HL-60/S4 treated with phorbol 12-myristate 13-acetate at 8.2 ng/mL for 4 days and 3 days (cell line): ENCODE measurements around the gene NOSTRIN.
"Not testable (repeated sequence)": the region's sequence is repeated elsewhere in the genome, so short reads cannot be mapped to it uniquely, and the experiment has no call there.

Experiments
- in situ Hi-C: fragments of 300-500 bp; cut with MboI; formaldehyde crosslinking; loops from 2 replicates; pipeline ENCODE4 v1.15.0; 2022; ENCODE audit warnings: low sequenced_read_pairs

NOSTRIN gene

DNA sequence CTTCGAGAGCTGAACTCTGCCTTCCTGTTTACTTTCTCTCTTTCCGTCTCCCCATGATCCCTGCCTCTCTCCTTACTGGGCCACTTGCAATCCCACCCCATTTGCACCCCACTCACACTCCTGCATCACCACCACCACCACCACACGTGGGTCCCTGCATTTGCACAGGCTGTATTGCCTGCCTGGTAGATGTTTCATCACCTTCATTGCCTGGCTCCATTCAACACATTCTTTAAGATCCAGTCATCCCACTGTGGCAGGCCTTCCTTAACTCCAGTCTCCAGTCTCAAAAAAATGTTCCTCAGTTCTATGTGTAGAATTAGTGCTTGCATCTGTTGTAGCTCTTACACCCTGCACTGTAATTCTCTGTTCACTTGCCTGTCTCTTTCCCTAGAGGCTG, 13.9 kb downstream of the NOSTRIN start:
- in situ Hi-C loops, result no loop called here

- in situ Hi-C loops, result no loop called here
These were observed 16.7 kb downstream of the NOSTRIN start for GRCh38 chr2:168819050-168819715.

DNA sequence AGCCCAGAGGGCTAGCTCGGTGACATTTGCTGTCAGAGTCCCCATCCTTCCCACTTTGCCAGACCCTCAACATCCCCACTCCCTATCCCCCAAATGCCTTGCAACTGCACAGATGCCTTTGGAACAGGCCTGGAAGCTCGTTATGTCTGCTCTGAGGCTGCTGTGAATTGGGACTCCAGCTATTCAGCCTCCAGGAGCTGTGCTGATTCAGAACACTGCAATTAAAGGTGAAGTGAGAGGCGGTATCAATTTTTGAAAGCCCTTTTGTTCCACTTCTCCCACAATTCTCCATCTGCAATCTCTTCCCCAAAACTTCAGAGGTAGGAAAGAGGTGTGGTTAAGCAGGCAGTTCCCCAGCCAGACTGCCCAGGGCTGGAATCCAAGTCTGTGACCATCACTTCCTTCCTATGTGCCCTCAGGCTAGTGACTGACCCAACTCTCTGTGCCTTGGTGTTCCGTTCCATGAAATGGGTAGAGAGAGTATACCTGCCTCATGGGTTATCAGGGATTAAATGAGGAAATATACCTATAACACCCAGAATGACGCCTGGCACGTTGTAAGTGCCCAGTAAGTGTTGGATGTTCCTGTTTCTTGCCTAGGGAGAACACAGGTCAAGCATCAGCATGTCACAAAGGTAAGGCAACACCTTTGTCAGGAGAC, 17.5 kb downstream of the NOSTRIN start:
- in situ Hi-C loops, result no loop called here

DNA sequence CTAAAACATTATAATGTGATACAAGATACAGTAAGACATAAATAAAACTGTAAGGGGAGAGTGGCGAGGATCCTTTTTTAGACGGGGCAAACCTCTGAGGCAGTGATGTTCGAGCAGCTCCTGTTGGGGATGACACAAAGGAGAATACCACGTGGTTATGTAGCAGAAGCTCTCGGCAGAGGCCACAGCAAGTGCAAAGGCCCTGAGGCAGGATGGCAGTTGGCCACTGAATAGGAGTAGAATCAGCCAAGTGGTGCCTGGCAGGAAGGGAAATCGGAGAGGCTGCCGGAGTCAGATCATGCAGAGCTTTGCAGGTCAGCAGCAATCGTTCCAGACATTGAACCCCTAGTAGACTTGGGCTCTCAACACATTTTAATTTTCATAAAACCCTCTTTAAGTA, 19.1 kb downstream of the NOSTRIN start:
- in situ Hi-C loops, result no loop called here

- in situ Hi-C loops, result no loop called here
These were observed 19.6 kb downstream of the NOSTRIN start for GRCh38 chr2:168821992-168822391.

DNA sequence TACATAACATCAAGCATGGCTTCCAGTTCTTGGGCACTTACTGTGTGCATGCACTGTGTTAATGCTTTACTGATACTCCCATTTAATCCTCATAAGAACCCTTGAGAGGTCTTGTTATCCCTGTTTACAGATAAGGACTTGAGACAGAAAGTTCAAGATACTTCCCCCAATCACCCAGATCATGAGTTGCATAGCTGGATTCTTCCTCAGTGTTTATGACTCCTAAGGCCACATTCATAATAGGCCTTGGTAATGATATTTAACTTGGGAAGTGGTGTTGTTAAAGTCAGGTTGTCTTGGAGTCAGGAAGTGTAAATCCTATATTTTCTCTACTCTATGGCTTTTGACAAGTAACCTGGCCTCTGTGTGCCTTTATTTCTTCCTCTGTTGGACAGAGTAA, 22.7 kb downstream of the NOSTRIN start:
- in situ Hi-C loops, result no loop called here

- in situ Hi-C loops, result no loop called here
These were observed 28.5 kb downstream of the NOSTRIN start for GRCh38 chr2:168830958-168831357.

- in situ Hi-C loops, result no loop called here
These were observed 29.2 kb downstream of the NOSTRIN start for GRCh38 chr2:168831662-168832061.

DNA sequence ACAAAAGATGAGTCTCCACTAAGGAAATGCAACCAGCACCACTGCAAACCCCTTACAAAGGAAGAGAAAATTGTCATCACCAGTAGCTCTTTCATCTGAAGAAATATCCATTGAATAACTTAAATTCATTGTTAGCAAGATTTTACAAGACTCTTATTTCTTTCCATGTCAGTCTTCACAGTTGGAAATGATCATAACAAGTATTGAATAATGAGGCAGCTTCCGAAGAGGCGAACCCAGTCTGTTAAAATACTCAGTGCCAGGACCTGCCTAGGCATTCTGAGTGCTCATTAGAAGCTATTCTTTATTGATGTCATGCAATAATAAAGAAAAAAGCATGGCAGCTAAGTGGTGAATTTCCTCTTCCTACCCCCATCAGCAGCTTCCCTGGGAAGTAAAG, 33.5 kb downstream of the NOSTRIN start:
- in situ Hi-C loops, result no loop called here

GRCh38 chr2:168841445-168841844, 39.0 kb downstream of the NOSTRIN start:
- in situ Hi-C loops, result no loop called here

DNA sequence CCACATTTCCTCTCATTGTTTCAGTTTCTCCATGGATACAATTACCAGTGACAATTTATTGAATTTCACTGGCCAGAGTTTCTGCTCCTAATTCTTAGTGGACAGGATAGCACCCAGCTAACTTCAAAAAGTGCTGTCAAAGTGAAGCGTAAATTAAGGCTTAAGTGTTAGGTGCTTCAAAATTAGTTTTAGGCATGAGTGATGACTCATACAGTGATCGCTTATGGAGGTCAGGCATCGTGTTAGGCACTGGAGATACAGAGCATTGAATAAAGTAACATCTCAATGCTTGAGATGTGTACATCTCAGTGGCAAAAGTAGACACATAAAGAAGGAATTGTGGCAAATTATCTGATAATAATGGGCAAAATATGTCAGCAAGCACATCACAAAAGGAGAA, 40.8 kb downstream of the NOSTRIN start:
- in situ Hi-C loops, result no loop called here

GRCh38 chr2:168848225-168848624, 45.8 kb downstream of the NOSTRIN start:
- in situ Hi-C loops, result no loop called here

GRCh38 chr2:168849610-168850009, 47.2 kb downstream of the NOSTRIN start:
- in situ Hi-C loops, result no loop called here

GRCh38 chr2:168850846-168851245, 48.4 kb downstream of the NOSTRIN start:
- in situ Hi-C loops, result no loop called here

GRCh38 chr2:168851674-168852320, 49.4 kb downstream of the NOSTRIN start:
- in situ Hi-C loops, result no loop called here

GRCh38 chr2:168852481-168852880, 50.0 kb downstream of the NOSTRIN start:
- in situ Hi-C loops, result no loop called here

DNA sequence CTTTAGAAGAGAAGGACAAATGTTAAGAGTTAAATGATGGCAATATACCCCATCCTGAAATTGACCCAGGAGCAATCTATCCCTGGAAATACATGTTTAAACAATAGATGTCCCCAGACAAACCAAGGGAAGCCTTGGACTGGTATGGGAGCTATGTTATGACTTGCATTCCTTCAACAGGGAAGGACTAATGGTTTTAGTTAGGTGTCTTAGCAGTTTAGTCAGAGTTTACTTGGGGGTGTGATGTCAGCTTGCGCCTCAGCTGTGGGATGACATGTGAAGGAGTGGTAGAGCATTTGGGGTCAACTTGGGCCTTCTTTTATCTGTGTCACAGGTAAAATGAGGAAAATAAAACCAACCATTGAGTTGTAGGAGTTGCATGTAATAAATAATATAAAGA, 51.0 kb downstream of the NOSTRIN start:
- in situ Hi-C loops, result no loop called here

- in situ Hi-C loops, result no loop called here
These were observed 52.2 kb downstream of the NOSTRIN start for GRCh38 chr2:168854651-168855050.

GRCh38 chr2:168855601-168856000, 53.2 kb downstream of the NOSTRIN start:
- in situ Hi-C loops, result no loop called here

- in situ Hi-C loops, result no loop called here
These were observed 55.7 kb downstream of the NOSTRIN start for GRCh38 chr2:168858146-168858545.

DNA sequence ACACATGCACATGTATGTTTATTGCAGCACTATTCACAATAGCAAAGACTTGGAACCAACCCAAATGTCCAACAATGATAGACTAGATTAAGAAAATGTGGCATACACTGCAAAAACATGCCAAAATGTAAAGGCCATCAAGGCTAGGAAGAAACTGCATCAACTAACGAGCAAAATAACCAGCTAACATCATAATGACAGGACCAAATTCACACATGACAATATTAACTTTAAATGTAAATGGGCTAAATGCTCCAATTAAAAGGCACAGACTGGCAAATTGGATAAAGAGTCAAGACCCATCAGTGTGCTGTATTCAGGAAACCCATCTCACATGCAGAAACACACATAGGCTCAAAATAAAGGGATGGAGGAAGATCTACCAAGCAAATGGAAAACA, 64.7 kb downstream of the NOSTRIN start:
- in situ Hi-C loops, result not testable (repeated sequence)

DNA sequence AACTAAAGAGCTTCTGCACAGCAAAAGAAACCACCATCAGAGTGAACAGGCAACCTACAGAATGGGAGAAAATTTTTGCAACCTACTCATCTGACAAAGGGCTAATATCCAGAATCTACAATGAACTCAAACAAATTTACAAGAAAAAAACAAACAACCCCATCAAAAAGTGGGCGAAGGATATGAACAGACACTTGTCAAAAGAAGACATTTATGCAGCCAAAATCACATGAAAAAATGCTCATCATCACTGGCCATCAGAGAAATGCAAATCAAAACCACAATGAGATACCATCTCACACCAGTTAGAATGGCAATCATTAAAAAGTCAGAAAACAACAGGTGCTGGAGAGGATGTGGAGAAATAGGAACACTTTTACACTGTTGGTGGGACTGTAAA, 67.9 kb downstream of the NOSTRIN start:
- in situ Hi-C loops, result not testable (repeated sequence)
